GM19395 (cell line): ENCODE measurements around the gene HYAL3.
"Not testable (repeated sequence)": the region's sequence is repeated elsewhere in the genome, so short reads cannot be mapped to it uniquely, and the experiment has no call there.

ENCODE experiments used
- ATAC-seq: cut with Tn5 transposase; IDR thresholded peaks from one replicate; pipeline ENCODE4 v1.9.1; 2021; ENCODE audit warnings: mild to moderate bottlenecking, moderate library complexity; ENCODE audit not compliant: unreplicated experiment

HYAL3 gene

DNA sequence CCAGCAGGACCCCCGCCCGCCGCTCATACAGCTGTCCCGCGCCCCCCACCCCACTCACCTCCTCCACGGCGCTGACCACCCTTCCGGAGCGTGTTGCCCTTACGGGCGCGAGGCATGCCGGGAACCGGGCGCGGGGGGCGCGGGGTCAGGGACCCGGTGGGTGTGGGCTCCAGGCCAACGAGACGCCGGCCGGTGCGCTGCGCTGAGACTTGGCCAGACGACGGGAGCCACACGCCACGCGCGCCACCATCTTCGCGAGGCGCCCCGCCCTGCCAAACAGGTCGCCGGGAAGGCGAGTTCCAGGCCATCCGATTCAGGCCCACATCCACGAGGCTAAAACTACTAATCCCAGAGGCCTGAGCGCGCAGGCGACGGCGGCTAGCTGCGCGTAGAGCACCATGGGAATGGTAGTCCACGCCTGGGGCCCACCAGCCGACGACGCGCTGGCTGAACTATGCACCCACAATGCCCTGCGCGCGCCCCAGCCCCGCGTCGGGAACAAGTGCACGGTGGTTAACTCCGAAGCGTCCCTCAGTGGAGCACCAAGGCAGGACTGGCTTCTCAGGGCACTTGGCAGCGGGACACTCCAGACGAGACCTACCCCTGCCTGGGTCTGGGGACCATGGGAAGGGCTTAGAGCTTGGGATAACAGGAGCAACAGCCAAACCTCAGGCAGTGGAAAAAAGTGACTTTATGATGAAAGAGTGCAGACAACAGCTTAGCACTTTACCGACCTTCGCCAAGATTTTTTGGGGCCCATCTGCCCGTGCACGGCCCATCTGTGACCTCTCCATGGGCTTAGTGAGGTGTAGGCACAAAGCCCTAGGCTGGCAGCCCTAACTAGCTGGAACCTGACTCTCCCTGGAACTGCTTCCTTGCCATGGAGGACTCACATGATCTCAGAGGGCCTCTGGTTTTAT, 6.8 kb downstream of the HYAL3 start, which contains the start of gene IFRD2:
IFRD2 (minus strand) TSS at position 271 of the 920 bp plus-strand sequence; CDS start at position 116, 155 bp downstream.
- ATAC-seq, result peak; percentile 93

DNA sequence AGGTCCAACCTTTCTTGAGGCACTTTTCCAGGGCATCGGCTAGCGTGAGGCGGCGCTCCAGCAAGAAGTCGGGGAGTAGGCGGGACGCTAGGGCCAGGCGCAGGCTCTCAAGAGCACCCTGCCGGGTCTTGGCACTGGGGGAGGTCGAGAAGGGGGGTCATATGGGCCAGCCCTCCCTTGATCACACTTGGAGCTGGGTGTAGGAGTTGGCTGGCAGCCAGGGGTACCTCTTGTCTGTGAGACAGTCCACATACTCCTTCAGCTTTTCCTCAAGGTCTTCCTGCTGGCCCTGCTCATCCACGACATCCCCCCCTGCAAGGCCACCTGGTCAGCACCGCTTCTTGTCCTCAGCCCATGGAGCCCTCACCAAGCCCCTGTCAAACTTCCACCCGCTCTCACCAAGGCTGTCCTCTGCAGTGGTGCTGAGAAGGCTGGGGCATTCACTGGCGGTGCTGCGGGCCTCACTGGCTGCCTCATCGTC, 9.0 kb downstream of the HYAL3 start:
- no peak for ATAC-seq

- ATAC-seq, result no peak
Measured at GRCh38 chr3:50289130-50289529, 10.1 kb downstream of the HYAL3 start.

GRCh38 chr3:50288387-50289007, 10.7 kb downstream of the HYAL3 start:
- no peak for ATAC-seq

DNA sequence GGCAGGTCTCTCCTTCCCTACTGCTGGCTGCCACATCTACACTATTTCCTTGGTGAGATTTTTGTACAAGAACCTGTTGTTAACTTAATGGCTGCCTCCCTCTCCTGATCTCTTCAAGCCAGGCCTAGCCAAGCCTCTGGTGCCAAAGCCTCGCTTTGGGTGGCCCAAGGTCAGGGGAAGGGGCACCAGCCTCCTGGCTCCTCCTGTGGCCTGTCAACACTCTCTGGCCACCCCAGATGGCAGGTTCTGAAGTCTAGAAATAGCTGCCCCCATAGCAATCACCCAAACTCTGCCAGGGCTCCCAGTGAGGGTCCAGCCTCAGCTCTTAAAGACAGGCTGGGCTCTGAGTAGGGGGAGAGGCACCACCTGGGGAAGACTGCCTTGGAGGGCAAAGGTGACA, 11.9 kb downstream of the HYAL3 start:
- no peak for ATAC-seq

GRCh38 chr3:50286322-50287227, 12.6 kb downstream of the HYAL3 start:
- no peak for ATAC-seq

GRCh38 chr3:50284121-50284520, 15.1 kb downstream of the HYAL3 start:
- not testable (repeated sequence) for ATAC-seq

- ATAC-seq, result no peak
Measured at GRCh38 chr3:50279255-50280016, 19.8 kb downstream of the HYAL3 start.

DNA sequence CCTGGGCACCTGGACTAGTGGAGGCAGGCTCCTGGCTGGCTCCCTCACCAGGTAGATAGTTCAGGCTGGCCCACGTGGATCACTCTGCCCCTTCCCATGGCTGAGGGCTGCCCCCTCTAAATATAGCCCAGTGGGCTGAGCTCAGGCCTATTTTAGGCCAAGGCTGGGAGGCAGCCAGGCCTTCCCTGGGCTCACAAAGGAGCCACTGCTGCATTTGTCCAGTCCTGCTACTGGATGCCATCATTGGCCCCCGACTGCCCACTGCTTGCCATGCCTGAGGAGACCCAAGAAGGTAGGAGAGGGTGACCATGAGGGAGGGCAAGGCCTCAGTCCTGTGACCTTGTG, 20.4 kb downstream of the HYAL3 start, which contains the start of gene LSMEM2:
LSMEM2 (plus strand) TSS at position 208 of the 345 bp plus-strand sequence; CDS start at position 235, 27 bp downstream.
- no peak for ATAC-seq

DNA sequence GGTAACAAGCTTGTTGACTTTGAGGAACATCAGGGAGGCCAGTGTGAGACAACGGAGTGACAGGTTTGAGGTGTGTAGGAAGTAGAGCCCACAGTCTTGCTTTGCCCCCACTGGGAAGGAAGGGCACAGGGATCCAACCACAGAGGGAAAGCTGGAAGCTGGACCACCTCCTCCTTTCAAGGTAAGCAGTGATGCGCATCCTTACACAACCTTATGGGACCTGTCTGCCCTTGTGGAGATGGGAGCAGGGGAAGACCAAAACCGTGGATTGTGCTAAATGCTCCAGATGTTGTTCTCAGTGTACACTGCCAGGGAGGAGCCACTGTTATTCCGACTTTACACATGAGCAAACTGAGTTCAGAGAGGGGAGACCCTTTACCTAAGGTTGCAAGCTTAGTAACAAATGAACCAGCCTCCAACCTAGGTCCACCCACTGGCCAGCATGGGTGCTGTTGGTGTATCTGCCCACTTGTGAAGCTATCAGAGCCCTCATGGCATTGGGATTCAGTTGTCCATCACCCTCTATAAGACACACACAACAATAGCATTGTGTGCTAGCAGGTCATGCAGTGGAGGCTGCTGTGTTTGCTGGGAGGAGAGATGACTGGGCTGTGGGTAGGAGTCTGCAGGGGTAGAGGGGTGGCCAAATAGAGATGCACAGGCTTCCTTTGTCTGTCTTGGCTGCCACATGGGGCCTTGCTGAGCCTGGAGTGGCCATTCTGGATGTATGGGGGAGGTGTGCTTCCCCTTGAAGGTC, 20.9 kb downstream of the HYAL3 start:
- no peak for ATAC-seq

GRCh38 chr3:50276762-50277101, 22.5 kb downstream of the HYAL3 start:
- ATAC-seq, result no peak

DNA sequence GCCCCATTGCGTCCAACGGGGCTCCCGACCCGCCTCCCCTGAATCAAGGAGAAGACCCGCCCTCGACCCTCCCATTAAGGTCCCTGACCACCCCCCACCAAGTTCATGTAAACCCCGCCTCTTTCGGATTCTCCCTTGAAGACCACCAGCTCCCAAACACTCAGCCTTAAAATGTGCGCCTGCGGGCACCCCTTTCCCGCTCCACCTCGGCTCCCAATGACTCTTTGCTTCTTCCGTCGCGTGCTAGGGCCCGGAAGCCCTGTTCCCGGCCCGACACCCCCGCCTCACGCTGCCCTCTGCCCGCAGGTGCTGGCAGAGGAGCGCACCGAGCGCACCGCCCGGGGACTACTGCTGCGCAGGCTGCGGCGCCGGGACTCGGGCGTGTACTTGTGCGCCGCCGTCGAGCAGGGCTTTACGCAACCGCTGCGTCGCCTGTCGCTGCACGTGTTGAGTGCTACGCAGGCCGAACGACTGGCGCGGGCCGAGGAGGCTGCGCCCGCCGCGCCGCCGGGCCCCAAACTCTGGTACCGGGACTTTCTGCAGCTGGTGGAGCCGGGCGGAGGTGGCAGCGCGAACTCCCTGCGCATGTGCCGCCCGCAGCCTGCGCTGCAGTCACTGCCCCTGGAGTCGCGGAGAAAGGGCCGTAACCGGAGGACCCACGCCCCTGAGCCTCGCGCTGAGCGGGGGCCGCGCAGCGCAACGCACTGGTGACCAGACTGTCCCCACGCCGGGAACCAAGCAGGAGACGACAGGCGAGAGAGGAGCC, 23.0 kb downstream of the HYAL3 start:
- ATAC-seq, result no peak

DNA sequence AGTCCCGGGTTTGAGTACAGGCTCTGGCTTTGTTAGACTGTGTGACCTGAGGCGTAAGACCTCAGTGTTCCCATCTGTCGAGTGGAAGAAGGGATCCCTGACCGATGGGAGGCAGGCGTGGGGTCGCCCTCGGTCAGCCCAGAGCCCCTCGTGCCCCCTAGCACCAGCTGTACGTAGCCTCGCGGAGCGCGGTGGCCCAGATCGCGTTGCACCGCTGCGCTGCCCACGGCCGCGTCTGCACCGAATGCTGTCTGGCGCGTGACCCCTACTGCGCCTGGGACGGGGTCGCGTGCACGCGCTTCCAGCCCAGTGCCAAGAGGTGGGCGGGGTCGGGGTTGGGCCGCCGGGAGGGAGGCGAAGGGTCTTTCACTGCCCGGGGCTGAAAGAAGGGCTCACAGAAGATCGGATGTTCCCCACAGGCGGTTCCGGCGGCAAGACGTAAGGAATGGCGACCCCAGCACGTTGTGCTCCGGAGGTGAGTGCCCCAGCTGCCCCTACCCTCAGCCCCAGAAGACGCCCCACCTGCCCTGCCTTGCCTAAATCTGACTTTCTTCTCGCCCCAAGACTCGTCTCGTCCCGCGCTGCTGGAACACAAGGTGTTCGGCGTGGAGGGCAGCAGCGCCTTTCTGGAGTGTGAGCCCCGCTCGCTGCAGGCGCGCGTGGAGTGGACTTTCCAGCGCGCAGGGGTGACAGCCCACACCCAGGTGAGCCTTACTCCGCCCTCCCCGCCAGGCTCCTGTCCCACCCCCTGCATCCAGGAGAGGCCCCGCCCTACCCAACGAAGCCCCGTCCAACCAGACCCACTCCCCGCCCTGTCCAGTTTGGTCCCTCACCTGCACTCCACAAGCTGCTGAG, 23.8 kb downstream of the HYAL3 start:
- ATAC-seq, result no peak

DNA sequence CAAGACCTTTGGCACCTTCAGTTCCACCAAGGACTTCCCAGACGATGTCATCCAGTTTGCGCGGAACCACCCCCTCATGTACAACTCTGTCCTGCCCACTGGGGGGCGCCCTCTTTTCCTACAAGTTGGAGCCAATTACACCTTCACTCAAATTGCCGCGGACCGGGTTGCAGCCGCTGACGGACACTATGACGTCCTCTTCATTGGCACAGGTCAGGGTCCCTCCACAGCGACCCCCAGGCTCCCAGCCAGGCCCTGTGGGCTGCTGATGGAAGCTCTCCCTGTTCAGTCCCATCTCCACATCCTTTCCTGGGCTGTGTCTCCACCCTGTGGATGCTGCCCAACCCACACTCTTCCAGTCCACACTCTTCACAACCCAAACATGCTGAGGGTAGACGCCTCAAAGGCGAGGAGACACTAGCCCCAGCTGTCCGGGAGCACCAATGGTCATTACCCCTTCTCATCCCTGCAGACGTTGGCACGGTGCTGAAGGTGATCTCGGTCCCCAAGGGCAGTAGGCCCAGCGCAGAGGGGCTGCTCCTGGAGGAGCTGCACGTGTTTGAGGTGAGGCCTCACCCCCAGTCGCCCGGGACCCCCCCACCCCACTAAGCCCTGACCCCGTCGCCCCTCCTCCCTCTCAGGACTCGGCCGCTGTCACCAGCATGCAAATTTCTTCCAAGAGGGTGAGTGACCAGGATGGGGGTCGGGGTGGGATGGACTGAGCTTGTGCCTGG, 24.7 kb downstream of the HYAL3 start:
- ATAC-seq, result no peak

- ATAC-seq, result no peak
Measured at GRCh38 chr3:50273689-50274065, 25.5 kb downstream of the HYAL3 start.

- ATAC-seq, result peak; percentile 77
Measured at GRCh38 chr3:50272911-50273688, 26.1 kb downstream of the HYAL3 start.

DNA sequence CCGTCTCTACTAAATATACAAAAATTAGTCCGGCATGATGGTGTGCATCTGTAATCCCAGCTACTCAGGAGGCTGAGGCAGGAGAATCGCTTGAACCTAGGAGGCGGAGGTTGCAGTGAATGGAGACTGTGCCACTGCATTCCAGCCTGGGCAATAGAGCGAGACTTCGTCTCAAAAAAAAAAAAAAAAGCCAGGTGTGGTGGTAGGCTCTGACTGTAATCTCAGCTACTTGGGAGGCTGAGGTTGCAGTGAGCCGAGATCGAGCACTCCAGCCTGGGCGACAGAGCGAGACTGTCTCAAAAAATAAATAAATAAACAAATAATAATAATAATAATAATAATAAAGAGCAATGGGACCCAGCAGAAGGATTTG, 26.7 kb downstream of the HYAL3 start:
- not testable (repeated sequence) for ATAC-seq
